GM18508 (cell line): ENCODE data around the gene RHOT2.

Source experiments
- ATAC-seq: cut with Tn5 transposase; IDR thresholded peaks from one replicate; pipeline ENCODE4 v1.9.1; 2021; ENCODE audit warnings: moderate number of reproducible peaks; ENCODE audit not compliant: insufficient read depth, unreplicated experiment

The RHOT2 gene

DNA sequence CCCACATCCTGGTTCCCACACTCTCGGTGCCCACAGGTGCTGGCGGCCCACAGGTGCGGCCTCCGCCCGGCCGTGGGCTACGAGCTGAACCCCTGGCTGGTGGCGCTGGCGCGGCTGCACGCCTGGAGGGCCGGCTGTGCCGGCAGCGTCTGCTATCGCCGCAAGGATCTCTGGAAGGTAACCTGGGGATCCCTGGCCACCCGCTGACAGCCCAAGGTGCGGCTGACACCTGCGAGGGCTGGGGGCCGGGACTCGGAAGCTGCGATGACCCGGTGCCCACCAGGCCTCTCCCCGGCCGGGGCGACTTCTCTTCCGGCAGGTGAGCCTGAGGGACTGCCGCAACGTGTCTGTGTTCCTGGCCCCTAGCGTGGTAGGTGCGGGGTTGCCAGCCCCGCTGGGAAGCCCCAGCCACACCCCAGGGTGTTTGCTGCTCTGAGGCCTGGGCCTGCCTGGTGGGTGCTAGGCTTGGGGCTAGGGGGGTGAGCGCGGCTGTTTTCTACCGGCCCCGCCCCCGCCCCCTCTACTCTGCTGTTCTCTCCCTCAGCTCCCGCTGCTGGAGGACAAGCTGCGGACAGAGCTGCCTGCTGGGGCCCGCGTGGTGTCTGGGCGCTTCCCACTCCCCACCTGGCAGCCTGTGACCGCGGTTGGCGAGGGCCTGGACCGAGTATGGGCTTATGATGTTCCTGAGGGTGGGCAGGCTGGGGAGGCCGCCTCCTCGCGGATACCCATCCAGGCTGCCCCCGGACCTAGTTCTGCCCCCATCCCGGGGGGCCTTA lies 54.0 kb downstream of the RHOT2 start:
- no peak for ATAC-seq

DNA sequence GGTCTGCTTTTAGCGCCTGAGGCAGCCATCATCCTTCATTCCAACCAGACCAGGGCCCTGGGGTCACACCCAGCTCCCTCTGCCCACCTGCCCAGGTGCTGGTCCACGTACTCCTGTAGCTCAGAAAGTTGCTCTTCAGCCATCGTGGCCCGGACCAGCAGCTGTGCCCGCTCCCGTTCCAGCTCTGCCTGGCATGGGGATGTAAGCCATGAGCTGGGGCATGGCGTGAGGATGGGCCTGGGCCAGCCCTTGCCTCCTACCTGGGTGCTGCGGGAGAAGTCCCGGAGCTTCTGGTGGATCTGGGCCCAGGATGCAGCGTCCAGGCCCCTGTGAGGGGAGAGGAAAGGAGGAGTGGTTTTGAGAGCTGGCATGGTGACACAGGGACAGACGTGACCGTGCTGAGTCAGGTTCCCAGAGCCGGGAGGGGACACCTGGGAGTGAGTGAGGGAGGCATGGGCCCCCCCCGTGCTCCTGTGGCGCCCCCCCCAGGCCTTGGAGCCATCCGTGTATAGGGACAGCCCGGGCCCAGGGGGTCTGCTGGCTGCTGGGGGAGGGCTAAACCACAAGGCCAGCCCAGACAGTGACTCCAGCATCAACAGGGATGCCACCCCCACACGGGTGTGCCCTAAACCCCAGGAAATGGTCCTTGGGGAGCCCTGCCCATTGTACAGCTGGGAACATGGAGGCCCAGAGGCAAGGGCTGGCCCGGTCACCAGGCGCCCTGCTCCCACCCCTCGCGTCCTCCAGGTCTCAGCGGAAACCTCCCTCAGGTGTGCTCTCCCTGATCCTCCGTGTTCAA lies 55.1 kb downstream of the RHOT2 start:
- no peak for ATAC-seq

DNA sequence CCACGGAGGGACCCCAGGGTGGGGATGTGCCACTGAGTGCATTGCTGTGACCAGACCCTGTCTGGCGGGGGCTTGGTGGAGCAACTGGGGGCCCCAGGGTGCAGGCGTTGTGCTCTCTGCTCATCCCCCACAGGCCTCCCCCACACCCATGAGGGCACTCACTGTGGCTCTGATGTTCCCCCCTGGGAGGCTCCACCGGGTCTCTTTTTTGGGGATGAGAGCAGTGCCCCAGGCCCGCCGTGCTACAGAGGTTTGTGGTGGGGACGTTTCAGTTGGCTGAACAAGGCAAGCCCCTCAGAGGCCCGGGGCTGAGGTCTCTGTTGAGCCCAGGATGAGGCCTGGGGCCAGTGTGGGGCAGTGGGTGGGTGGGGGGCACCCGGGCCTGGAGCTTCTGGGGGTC lies 55.8 kb downstream of the RHOT2 start:
- no peak for ATAC-seq
